ENCODE results near the gene KIT.
"Not testable (repeated sequence)": the region's sequence is repeated elsewhere in the genome, so short reads cannot be mapped to it uniquely, and the experiment has no call there.

The KIT gene

GRCh38 chr4:54657551-54658251 lies at the start of gene KIT:
Gene KIT (plus strand): TSS chr4:54657957. CDS start chr4:54658015, 58 bp downstream.
- in situ Hi-C loops (cut with MboI; ENCODE audit: low sequenced_read_pairs): no loop called here

DNA sequence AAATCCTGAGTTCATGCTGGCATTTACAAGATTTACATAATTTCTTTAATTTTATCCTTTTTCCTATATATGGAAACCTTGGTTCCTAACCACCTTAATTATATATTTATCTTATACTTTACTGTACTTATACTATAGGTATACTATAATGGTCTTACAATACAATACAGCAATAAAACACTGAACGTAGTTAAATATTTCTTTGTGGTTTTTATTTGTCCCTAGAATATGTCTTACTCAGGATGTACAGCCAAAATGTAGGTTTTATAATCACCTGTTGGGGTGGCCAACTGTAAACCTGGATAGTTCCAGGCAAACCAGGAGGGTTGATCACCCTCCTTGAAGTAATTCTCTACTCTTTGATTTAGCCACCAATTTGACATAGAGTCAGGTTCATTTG lies 48.4 kb upstream of the KIT start:
- in situ Hi-C loops (cut with MboI; ENCODE audit: low sequenced_read_pairs): no loop called here

GRCh38 chr4:54614149-54614548 lies 43.6 kb upstream of the KIT start:
- in situ Hi-C loops (cut with MboI; ENCODE audit: low sequenced_read_pairs): no loop called here

DNA sequence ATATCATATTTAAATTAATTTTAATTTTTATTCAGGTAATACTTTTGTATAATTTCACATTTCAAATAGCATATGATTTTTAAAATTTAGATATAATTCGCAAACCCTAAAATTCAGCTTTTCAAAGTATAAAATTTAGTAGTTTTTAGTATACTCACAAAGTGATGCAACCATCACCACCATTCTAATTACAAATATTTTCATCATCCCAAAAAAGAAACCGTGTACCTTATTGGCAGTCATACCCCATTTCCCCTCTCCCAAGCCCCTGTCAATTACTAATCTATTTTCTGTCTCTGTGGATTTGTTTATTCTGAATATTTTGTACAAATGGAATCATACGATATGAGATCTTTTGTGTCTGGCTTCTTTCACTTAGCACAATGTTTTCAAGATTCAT lies 37.0 kb upstream of the KIT start:
- in situ Hi-C loops (cut with MboI; ENCODE audit: low sequenced_read_pairs): no loop called here

DNA sequence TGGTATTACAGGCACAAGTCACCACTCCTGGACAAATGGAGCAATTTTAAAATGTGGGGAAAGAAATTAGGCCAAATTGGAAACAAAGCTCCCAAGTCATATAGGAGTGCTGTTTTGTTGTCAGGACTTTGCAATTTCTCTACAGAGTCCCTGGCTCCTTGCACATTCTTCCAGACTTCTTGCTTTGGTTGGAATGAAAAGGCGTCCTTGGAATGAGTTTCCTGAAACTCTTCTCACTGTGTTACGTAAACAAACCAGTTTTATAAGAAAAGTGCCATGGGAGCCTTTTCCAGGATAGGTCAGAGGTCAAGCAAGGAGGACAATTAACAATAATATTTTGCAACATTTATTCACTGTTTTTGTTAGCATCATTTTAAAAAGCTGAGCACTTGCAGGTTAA lies 32.4 kb upstream of the KIT start:
- in situ Hi-C loops (cut with MboI; ENCODE audit: low sequenced_read_pairs): no loop called here

DNA sequence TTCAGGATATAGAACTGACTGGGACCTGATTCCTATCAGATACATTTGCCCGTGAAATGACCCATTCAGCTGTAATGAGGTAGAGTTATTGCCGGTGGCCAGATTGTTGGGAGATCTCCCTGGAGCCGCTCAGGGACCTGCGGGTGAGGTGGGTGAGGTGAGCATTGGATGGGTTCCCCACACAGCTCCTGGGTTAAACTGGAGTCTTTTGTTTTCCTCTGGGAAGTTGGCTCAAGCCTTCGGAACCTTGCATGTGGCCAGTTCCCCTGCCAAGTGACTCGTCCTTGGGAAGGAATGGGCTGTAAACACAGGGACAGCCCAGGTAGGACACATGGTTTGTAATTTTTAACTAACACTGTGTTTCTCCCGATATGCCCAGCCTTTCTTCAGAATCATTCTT lies 31.6 kb upstream of the KIT start:
- in situ Hi-C loops (cut with MboI; ENCODE audit: low sequenced_read_pairs): no loop called here

- in situ Hi-C loops (cut with MboI; ENCODE audit: low sequenced_read_pairs): no loop called here
These were observed 25.2 kb upstream of the KIT start for GRCh38 chr4:54632537-54632936.

DNA sequence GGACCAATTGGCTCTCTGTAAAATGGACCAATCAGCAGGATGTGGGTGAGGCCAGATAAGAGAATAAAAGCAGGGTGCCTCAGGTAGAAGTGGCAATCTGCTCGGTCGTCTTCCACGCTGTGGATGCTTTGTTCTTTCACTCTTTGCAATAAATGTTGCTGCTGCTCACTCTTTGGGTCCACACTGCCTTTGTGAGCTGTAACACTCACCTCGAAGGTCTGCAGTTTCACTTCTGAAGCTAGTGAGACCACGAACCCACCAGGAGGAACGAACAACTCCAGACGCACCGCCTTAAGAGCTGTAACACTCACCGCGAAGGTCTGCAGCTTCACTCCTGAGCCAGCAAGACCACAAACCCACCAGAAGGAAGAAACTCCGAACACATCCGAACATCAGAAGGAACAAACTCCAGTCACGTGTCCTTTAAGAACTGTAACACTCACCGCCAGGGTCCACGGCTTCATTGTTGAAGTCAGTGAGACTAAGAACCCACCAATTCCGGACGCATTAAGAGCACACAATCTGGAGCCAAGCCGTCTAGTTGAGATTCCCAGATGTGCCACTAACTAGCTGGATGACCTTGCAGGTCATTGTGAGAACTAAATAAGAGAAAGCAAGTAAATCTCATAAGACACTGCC lies 24.5 kb upstream of the KIT start:
- in situ Hi-C loops (cut with MboI; ENCODE audit: low sequenced_read_pairs): not testable (repeated sequence)

DNA sequence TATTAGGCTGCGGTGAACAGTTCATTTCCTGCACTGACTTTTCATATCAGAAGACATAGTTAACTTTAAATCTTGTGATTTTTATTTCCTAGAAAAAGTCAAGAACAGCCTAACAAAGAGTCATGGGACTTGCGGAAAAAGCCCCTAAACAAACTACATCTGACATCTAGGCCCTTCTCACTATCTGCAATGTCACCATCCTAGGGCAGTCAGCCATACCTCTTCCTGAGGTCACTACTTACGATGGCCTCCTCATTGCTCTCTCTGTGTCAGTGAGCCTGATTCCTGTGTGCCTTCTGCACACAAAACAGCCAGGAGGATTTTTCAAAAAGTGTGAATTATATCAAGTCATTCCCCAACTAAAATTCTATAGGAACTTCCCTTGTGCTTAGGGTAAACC lies 22.4 kb upstream of the KIT start:
- in situ Hi-C loops (cut with MboI; ENCODE audit: low sequenced_read_pairs): no loop called here

DNA sequence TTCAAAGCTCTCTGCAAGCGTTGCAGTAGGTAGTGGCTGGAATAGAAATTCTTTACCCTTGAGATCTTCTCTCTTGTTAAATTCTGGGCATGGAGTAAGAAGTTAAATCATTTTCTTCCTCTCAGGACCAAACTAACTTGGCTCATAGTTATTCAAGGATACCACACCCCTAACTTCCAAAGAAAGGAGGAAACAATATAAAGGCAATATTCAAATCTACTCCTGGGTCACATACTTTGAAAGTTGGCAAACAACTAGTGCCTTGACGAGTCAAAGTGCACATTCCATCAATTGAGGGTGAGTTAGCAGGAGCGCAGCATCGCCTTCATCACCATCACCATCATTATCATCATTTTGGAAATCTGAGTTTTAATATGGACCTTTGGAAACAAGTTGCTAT lies 20.4 kb upstream of the KIT start:
- in situ Hi-C loops (cut with MboI; ENCODE audit: low sequenced_read_pairs): no loop called here

DNA sequence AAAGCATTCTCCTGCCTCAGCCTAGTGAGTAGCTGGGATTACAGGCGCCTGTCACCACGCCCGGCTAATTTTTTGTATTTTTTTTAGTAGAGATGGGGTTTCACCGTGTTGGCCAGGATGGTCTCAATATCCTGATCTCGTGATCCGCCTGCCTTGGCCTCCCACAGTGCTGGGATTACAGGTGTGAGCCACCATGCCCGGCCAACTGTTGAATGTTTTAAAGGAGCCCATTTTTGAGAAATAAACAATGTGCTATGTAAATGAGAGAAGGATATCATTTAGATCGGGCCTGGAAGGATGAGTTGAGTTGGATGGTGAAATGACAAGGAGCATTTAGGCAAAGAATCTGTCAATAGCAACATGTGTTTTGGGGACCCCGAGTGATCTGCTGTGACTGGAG lies 16.7 kb upstream of the KIT start:
- in situ Hi-C loops (cut with MboI; ENCODE audit: low sequenced_read_pairs): not testable (repeated sequence)

DNA sequence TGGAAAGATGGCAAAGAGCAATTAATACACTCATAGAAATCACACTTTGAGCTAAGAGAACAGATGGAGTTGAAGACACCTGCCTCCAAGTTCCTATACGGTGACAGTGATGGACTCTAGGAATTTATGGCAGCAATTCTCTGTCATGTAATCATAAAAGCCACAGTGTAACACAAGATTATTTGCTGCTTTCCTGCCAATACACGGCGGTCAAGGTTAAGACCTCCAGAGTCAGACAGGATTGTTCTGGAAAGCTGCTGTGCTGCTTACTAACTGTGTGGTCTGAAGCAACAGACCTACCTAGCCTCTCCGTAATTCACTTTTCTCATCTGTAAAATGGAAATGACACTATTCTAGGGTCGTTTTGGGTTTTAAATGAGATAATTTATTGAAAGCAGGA lies 14.6 kb upstream of the KIT start:
- in situ Hi-C loops (cut with MboI; ENCODE audit: low sequenced_read_pairs): no loop called here

- in situ Hi-C loops (cut with MboI; ENCODE audit: low sequenced_read_pairs): no loop called here
These were observed 13.6 kb upstream of the KIT start for GRCh38 chr4:54643958-54644751.

DNA sequence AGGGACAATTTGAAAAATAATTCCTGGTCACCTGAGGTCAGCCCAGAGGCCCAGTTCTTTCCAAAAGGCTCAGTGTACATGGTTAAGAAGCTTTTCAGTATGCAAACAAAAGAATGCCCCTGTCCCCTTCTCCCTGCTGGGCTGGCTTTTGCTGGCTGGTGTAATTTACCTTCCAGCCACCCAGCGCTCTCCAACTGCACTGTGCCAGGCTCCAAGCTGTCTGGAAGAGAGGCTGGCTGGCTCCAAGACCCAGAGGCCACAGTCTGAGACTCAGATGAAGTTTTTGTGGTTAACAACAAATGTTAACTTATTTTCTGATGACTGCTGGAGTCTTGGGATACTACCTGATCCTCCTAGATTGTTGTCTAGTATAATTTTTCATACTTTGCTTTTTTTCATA lies 11.9 kb upstream of the KIT start:
- in situ Hi-C loops (cut with MboI; ENCODE audit: low sequenced_read_pairs): no loop called here

GRCh38 chr4:54647070-54647469 lies 10.7 kb upstream of the KIT start:
- in situ Hi-C loops (cut with MboI; ENCODE audit: low sequenced_read_pairs): no loop called here

DNA sequence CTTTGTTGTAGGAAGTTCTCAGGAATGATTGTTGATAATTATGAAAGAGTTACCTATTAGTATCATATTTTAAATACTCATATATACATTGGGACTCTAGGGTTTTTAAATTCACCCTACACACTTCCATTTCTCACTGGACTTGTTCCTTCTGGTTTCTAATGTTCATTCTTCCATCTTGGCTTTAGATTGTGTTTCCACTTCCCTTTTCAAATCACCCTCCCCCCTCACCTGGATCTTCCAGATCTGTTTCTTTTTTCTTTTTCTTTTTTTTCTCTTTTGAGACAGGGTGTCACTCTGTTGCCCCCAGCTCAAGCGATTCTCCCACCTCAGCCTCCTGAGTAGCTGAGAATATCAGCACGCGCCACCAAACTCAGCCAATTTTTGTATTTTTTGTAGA lies 6.7 kb upstream of the KIT start:
- in situ Hi-C loops (cut with MboI; ENCODE audit: low sequenced_read_pairs): no loop called here

- in situ Hi-C loops (cut with MboI; ENCODE audit: low sequenced_read_pairs): no loop called here
These were observed 3.0 kb upstream of the KIT start for GRCh38 chr4:54654753-54655152.

DNA sequence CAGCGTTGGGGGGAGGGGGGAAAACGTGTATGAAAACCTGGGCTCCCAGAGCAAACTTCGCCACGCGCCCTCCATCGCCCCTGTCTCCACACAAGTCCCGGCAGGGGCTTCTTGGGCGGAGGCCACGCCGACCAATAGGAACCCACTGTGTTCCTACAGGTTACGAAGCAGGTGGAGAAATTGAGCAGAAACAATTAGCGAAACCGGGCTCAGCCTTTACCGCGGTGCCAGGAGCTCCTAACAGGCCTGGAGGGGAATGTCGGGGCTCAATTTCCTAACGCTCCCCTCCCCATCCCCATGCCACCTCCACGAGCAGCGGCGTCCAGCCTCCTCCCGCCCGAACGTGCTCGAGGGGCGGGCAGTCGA lies 589 bp upstream of the KIT start:
- in situ Hi-C loops (cut with MboI; ENCODE audit: low sequenced_read_pairs): no loop called here

DNA sequence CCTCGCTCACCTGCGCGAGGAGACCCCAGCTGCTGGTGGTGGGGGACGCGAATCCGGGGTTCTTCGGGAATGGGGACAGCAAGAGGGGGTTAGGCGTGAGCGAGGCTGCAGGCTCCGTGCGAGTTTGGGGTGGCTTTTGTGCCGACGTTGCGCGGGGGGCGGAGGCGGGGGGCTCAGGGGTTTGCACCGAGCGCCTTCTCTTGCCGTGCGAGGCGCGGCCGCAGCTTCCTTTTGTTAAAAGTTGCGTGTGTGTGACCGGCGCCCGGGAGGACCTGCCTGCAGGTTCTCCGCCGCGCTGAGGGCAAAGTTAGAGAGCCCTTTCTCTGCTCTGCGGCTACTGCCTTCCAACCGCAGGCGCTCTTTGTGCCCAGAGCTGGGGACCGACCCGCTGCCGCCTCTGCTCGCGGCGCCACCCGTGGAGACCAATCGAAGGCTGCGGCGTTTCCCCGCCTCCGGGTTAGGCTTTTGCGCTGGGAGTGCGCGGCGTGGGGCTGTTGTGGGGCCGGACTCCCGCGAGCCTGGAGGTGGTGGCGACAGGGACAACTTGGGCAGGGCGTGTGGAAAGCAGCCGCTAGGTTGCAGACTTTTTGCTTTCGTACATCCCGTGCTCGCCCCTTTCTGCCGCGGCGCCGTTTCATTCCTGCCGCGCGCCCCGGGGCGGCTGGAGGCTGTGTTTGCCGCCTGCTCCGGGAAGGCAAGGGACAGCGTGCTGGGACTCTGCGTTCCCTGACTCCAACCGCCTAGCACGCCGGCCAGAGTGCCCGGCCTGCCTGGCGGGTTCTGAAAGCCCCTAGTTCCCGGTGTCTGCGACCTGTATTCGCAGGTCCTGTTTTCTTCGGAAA lies 716 bp downstream of the KIT start:
- in situ Hi-C loops (cut with MboI; ENCODE audit: low sequenced_read_pairs): no loop called here

DNA sequence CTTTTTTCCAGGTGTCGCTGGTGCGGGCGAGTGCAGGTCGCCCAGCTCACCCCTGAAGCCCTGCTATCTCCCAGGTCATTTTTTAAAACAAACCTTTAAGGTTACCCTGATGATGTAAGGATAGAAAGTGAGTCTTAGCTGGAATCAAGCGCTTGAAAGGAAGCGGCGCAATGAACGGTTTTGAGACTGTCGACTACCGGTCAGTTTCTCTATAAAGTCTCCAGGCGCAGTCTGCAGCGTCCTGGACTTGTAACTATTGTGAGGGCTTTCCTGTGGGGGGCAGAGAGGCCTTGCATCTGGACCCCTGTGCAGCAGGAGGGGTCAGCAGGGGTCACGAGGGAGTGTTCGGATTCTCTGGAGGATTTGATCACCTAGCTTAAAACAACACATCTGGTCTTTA lies 1.6 kb downstream of the KIT start:
- in situ Hi-C loops (cut with MboI; ENCODE audit: low sequenced_read_pairs): no loop called here

Data from HL-60/S4 (cell line).